Measurements from ENCODE around the gene DCUN1D2. TPM values are rescaled to one million over a fixed set of nuclear protein-coding genes. Genes with fewer than 3 reads are reported as not detected.

DCUN1D2 gene
- polyA plus RNA-seq, 3 donors = 3.1 to 16.7 (median 6.1) TPM

DNA sequence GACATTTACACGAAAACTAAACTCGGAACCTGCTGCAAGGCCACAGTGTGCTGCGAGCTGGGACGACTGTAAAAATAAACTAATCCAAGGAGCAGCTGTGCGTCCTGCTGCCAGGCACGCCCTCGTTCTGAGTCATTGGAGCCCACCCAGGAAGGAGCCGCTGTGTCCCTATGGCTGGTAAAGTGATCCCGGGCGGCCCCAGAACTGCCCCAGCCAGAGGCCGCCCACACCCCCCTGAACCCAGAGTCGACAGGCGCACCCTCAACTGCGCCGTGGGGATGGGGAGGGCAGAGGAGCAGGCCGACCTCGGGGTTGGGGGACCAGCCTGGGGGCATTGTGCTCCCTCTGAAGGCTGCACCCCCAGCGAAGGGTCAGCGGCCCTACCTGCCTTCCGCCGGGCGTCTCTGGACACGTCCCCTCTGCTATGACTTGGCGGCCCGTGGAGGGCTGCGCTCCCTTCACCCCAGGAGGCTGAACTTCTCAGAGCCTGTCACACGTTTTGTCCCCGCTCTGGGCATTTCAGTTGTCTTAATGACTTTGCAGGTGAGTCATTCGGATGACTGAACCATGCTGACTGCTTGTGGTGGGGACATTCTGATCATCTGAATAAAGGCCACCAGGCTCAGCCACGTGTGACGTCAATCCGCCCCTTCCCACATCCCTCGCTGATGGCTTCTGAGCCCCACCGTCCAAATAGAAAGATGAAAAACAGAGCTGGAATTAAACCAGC, 79.9 kb downstream of the DCUN1D2 start:
- peaks cover 0 to 3% of the 10 kb centered on the region in 2 donors for H3K36me3 Mint-ChIP-seq
- Histone ChIP-seq H3K9ac (ENCODE audit: insufficient read depth, low read length, poor library complexity, severe bottlenecking) (no peak overlapping the region), H3K4me2 (replicated peaks; ENCODE audit: extremely low read depth, low read length, poor library complexity, severe bottlenecking) (no peak overlapping the region), H3K4me1 (ENCODE audit: control insufficient read depth in 1 of 2, insufficient read depth in 2 of 2, low read length in 2 of 2) (peaks cover 23 to 32% of the 10 kb centered on the region in 2 donors), H3K27me3 (ENCODE audit: control insufficient read depth in 2 of 2, insufficient read depth in 2 of 2, low read length in 2 of 2) (no peaks in the 10 kb centered on the region), H4K20me1 (ENCODE audit: insufficient read depth, low read length) (no peaks in the 10 kb centered on the region), H3K4me3 (replicated peaks in 1 of 3; ENCODE audit: low read depth in 2 of 3, low read length in 3 of 3) (no peak overlapping the region), H3K9me3 (replicated peaks in 1 of 2; ENCODE audit: control insufficient read depth in 1 of 2, insufficient read depth in 1 of 2, low read length in 2 of 2) (peaks cover 11 to 39% of the 10 kb centered on the region in 2 donors), H3K27ac (ENCODE audit: low read depth in 1 of 2, low read length in 2 of 2) (peak overlapping the region in 1 of 2 donors; percentile 58), H3K79me2 (ENCODE audit: insufficient read depth, low read length) (no peaks in the 10 kb centered on the region), H3K36me3 (replicated peaks in 1 of 2; ENCODE audit: control insufficient read depth in 1 of 2, insufficient read depth in 2 of 2, low read length in 2 of 2) (no peaks in the 10 kb centered on the region), H2AFZ (ENCODE audit: insufficient read depth, low read depth, low read length, poor library complexity, severe bottlenecking) (no peak overlapping the region)
- no peak overlapping the region for H3K4me3 Mint-ChIP-seq
- H3K27ac Mint-ChIP-seq = peak overlapping the region in 6 of 7 donors; percentile 22 to 87 (median 62)
- H3K9me3 Mint-ChIP-seq = peaks cover 17 to 37% (median 30%) of the 10 kb centered on the region in 7 donors
- intact Hi-C loops (cut with micrococcal nuclease) = no loop called here
- peaks cover 33% of the 10 kb centered on the region for H3K4me1 Mint-ChIP-seq
- no peak for TF ChIP-seq CTCF (IDR thresholded peaks at IDR 0.05)
- peaks cover 6 to 20% (median 17%) of the 10 kb centered on the region in 3 donors for H3K27me3 Mint-ChIP-seq (ENCODE audit: low read depth in 3 of 3)
- 96% methylated on average over 33 of the region's 34 CpGs for WGBS (ENCODE audit: insufficient coverage)
- DNase-seq = peak; percentile 6 to 61 (median 8)

GRCh38 chr13:113408562-113408961, 81.9 kb downstream of the DCUN1D2 start:
- H3K36me3 Mint-ChIP-seq = peaks cover 0 to 3% of the 10 kb centered on the region in 2 donors
- 93% methylated on average over 3 of the region's 3 CpGs for WGBS (ENCODE audit: insufficient coverage)
- intact Hi-C loops (cut with micrococcal nuclease) = no loop called here
- H3K79me2 ChIP-seq (ENCODE audit: insufficient read depth, low read length) = no peaks in the 10 kb centered on the region
- DNase-seq = no peak
- no peak for TF ChIP-seq CTCF (IDR thresholded peaks at IDR 0.05)
- no peak overlapping the region for H3K9ac ChIP-seq (ENCODE audit: insufficient read depth, low read length, poor library complexity, severe bottlenecking)
- H4K20me1 ChIP-seq (ENCODE audit: insufficient read depth, low read length) = no peaks in the 10 kb centered on the region
- H3K4me3 Mint-ChIP-seq = no peak overlapping the region
- H3K4me1 ChIP-seq (ENCODE audit: control insufficient read depth in 1 of 2, insufficient read depth in 2 of 2, low read length in 2 of 2) = peaks cover 23 to 32% of the 10 kb centered on the region in 2 donors
- H3K27ac ChIP-seq (ENCODE audit: low read depth in 1 of 2, low read length in 2 of 2) = no peak overlapping the region
- H3K9me3 Mint-ChIP-seq = peaks cover 17 to 35% (median 30%) of the 10 kb centered on the region in 7 donors
- H3K9me3 ChIP-seq (replicated peaks in 1 of 2; ENCODE audit: control insufficient read depth in 1 of 2, insufficient read depth in 1 of 2, low read length in 2 of 2) = peaks cover 11 to 39% of the 10 kb centered on the region in 2 donors
- no peak overlapping the region for H3K4me3 ChIP-seq (replicated peaks in 1 of 3; ENCODE audit: low read depth in 2 of 3, low read length in 3 of 3)
- no peak overlapping the region for H2AFZ ChIP-seq (ENCODE audit: insufficient read depth, low read depth, low read length, poor library complexity, severe bottlenecking)
- no peak overlapping the region for H3K27ac Mint-ChIP-seq
- peaks cover 29% of the 10 kb centered on the region for H3K4me1 Mint-ChIP-seq
- H3K27me3 ChIP-seq (ENCODE audit: control insufficient read depth in 2 of 2, insufficient read depth in 2 of 2, low read length in 2 of 2) = no peaks in the 10 kb centered on the region
- H3K4me2 ChIP-seq (replicated peaks; ENCODE audit: extremely low read depth, low read length, poor library complexity, severe bottlenecking) = no peak overlapping the region
- H3K27me3 Mint-ChIP-seq (ENCODE audit: low read depth in 3 of 3) = peaks cover 5 to 19% (median 16%) of the 10 kb centered on the region in 3 donors
- no peaks in the 10 kb centered on the region for H3K36me3 ChIP-seq (replicated peaks in 1 of 2; ENCODE audit: control insufficient read depth in 1 of 2, insufficient read depth in 2 of 2, low read length in 2 of 2)
